SIG-M5 treated with dmso at 0.1 percent for 504 hours (cell line): ENCODE results near the gene DBNL.

Experiments used
- DNase-seq: peaks from one replicate; lab custom pipeline; 2025; ENCODE audit not compliant: unreplicated experiment; lab: John Stamatoyannopoulos, UW

DBNL gene

GRCh38 chr7:44108768-44109750 is 64.6 kb downstream of the DBNL start:
- DNase-seq, result no peak

- no peak for DNase-seq
Observed at GRCh38 chr7:44109991-44110390, 65.5 kb downstream of the DBNL start.

GRCh38 chr7:44110719-44111635 is 66.5 kb downstream of the DBNL start:
- DNase-seq, result no peak
